ENCODE results near the gene MKNK1. TPM values are rescaled to one million over a fixed set of nuclear protein-coding genes. Genes with fewer than 3 reads are reported as not detected.

The MKNK1 gene
- total and polyA plus RNA-seq, 2 experiments from 2014 or later: 17.8 to 20.6 TPM

- Histone ChIP-seq H3K4me3 (no peak overlapping the region), H3K36me3 (replicated peaks; ENCODE audit: insufficient read depth, low read depth) (no peaks in the 10 kb centered on the region), H3K9me3 (ENCODE audit: low read depth) (no peaks in the 10 kb centered on the region), H3K4me2 (no peak overlapping the region), H3K79me2 (no peaks in the 10 kb centered on the region), H2AFZ (no peak overlapping the region), H4K20me1 (ENCODE audit: insufficient read depth, poor library complexity, severe bottlenecking) (no peaks in the 10 kb centered on the region), H3K4me1 (ENCODE audit: insufficient read depth) (no peaks in the 10 kb centered on the region), H3K27ac (no peak overlapping the region), H3K27me3 (no peaks in the 10 kb centered on the region), H3K9me2 (replicated peaks; ENCODE audit: insufficient read depth) (no peaks in the 10 kb centered on the region)
- no peak for DNase-seq (ENCODE audit: low spot score)
- 93% methylated on average over 6 of the region's 6 CpGs for WGBS (ENCODE audit: low lambda C conversion rate, missing lambda C conversion rate)
- TF ChIP-seq, protein P1, sequence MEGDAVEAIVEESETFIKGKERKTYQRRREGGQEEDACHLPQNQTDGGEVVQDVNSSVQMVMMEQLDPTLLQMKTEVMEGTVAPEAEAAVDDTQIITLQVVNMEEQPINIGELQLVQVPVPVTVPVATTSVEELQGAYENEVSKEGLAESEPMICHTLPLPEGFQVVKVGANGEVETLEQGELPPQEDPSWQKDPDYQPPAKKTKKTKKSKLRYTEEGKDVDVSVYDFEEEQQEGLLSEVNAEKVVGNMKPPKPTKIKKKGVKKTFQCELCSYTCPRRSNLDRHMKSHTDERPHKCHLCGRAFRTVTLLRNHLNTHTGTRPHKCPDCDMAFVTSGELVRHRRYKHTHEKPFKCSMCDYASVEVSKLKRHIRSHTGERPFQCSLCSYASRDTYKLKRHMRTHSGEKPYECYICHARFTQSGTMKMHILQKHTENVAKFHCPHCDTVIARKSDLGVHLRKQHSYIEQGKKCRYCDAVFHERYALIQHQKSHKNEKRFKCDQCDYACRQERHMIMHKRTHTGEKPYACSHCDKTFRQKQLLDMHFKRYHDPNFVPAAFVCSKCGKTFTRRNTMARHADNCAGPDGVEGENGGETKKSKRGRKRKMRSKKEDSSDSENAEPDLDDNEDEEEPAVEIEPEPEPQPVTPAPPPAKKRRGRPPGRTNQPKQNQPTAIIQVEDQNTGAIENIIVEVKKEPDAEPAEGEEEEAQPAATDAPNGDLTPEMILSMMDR (IDR thresholded peaks at IDR 0.05; ENCODE audit: poor library complexity): no peak
- TF ChIP-seq EZH2 (IDR thresholded peaks at IDR 0.05; ENCODE audit: borderline replicate concordance) (no peak), EZH2phosphoT487 (IDR thresholded peaks at IDR 0.05; ENCODE audit: low read depth, severe bottlenecking, unreplicated experiment) (no peak)
Measured at GRCh38 chr1:46580140-46580903, 23.7 kb downstream of the MKNK1 start.

- WGBS (ENCODE audit: low lambda C conversion rate, missing lambda C conversion rate): 94% methylated on average over 4 of the region's 4 CpGs
- no peaks in the 10 kb centered on the region for H3K79me2 ChIP-seq
- no peaks in the 10 kb centered on the region for H3K36me3 ChIP-seq (replicated peaks; ENCODE audit: insufficient read depth, low read depth)
- no peak overlapping the region for H3K27ac ChIP-seq
- no peaks in the 10 kb centered on the region for H4K20me1 ChIP-seq (ENCODE audit: insufficient read depth, poor library complexity, severe bottlenecking)
- no peak overlapping the region for H3K4me3 ChIP-seq
- no peaks in the 10 kb centered on the region for H3K27me3 ChIP-seq
- H2AFZ ChIP-seq: no peak overlapping the region
- H3K4me1 ChIP-seq (ENCODE audit: insufficient read depth): no peaks in the 10 kb centered on the region
- H3K4me2 ChIP-seq: no peak overlapping the region
- DNase-seq (ENCODE audit: low spot score): no peak
- no peaks in the 10 kb centered on the region for H3K9me2 ChIP-seq (replicated peaks; ENCODE audit: insufficient read depth)
- TF ChIP-seq EZH2phosphoT487 (IDR thresholded peaks at IDR 0.05; ENCODE audit: low read depth, severe bottlenecking, unreplicated experiment): no peak
- TF ChIP-seq, protein P1 (IDR thresholded peaks at IDR 0.05; ENCODE audit: poor library complexity): no peak
- TF ChIP-seq EZH2 (IDR thresholded peaks at IDR 0.05; ENCODE audit: borderline replicate concordance): no peak
- H3K9me3 ChIP-seq (ENCODE audit: low read depth): no peaks in the 10 kb centered on the region
Measured at GRCh38 chr1:46577671-46578070, 26.4 kb downstream of the MKNK1 start.

DNA sequence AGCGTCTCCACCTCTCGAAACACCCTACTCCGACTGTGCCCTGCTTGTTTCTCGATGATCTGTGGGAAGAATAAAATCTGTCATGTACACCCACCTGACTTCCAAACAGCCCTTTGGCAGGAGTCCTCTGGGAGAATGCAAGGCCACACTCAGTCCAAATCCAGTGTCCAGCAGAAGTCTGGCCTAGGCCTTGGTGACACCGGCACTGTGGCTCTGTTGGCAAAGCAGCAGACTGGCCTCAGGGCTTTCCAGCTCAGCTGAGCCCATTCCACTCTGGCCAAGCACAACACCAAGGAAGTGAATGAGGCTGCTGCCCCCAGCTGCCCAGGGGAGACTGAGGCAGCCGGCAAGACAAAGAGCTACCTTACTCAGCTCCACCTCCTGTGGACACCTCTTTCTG lies 27.5 kb downstream of the MKNK1 start:
- Histone ChIP-seq H3K27me3 (no peaks in the 10 kb centered on the region), H3K4me3 (no peak overlapping the region), H3K4me1 (ENCODE audit: insufficient read depth) (no peaks in the 10 kb centered on the region), H3K79me2 (no peaks in the 10 kb centered on the region), H3K9me3 (ENCODE audit: low read depth) (no peaks in the 10 kb centered on the region), H4K20me1 (ENCODE audit: insufficient read depth, poor library complexity, severe bottlenecking) (no peaks in the 10 kb centered on the region), H2AFZ (no peak overlapping the region), H3K4me2 (no peak overlapping the region), H3K36me3 (replicated peaks; ENCODE audit: insufficient read depth, low read depth) (no peaks in the 10 kb centered on the region), H3K27ac (no peak overlapping the region), H3K9me2 (replicated peaks; ENCODE audit: insufficient read depth) (no peaks in the 10 kb centered on the region)
- 83% methylated on average over 6 of the region's 6 CpGs for WGBS (ENCODE audit: low lambda C conversion rate, missing lambda C conversion rate)
- TF ChIP-seq EZH2phosphoT487 (IDR thresholded peaks at IDR 0.05; ENCODE audit: low read depth, severe bottlenecking, unreplicated experiment) (no peak), EZH2 (IDR thresholded peaks at IDR 0.05; ENCODE audit: borderline replicate concordance) (no peak)
- TF ChIP-seq, protein P1 (IDR thresholded peaks at IDR 0.05; ENCODE audit: poor library complexity): no peak
- DNase-seq (ENCODE audit: low spot score): no peak
